Heart left ventricle (tissue), 13 donors: ENCODE measurements around the gene LCE1A.

ENCODE experiments used
- CTCF ChIP-seq, 12 donors: fragments of 200-600 bp; sonication (generic) in 4 of 12; IDR thresholded peaks; one replicate each; pipeline versions ENCODE4 v1.5.0 to v1.8.0; 2018 to 2022; ENCODE audit warnings: antibody characterized with exemption in 12 of 12, mild to moderate bottlenecking in 5 of 12
- POLR2A ChIP-seq, 2 donors: fragments of 450-650 bp; IDR thresholded peaks; one replicate each; pipeline ENCODE4 v1.6.1; 2017; ENCODE audit warnings: antibody characterized with exemption in 2 of 2, mild to moderate bottlenecking in 2 of 2, moderate library complexity in 2 of 2
- donor health status: ischemic (EF 13 %, LVEDD 7.1; RV severe dilation, severe dysfunction).
- donor health status: DM: no; HTN: yes; CAD: no.
- donor health status: DM: no; HTN: no; CAD: no.
- donor health status: ischemic (EF 25% LVEDD 6.9; RV normal size, moderate dysfunction).
- donor health status: ischemic (EF 25% LVEDD 5.7; RV mildly dilated, moderate dysfunction).
- donor health status: ischemic (EF 35%, LVEDD 5.7; RV mildly dilated, moderate dysfunction).
- donor health status: nonischemic (EF 11% LVEDD 7.7; RV severe dilation, severe dysfunction).
- donor health status: DM: yes; HTN: yes; CAD: no.
- donor health status: PGD.
- donor health status: ischemic (EF 29% LVEDD 5.4; RV normal size, mild dysfunction).
- donor health status: nonischemic (EF 23%, LVEDD 6.1; RV moderate dilation, normal function).

DNA sequence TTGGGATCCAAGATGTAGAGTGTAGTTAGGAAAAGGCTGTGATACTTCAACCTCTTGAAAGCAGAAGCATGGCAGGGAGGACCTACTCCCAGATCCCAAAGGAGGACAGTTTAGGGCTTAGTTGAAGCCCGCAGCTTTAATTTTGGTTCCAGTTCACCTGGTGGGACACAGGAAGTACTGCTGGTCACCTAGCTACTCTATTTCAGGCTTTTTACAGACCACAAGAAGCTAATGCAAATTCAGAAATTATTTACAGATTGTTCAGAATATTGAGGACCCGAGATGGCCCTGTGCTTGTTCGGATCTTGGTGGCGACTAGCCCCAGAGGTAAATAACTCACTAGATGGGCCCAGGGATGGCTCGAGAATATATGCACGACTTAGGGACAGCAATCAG is 44.5 kb downstream of the LCE1A start:
- TF ChIP-seq CTCF (IDR thresholded peaks at IDR 0.05) (no peak), POLR2A (IDR thresholded peaks at IDR 0.05) (no peak)
